ENCODE results near the gene LRRC42. TPM values are rescaled to one million over a fixed set of nuclear protein-coding genes. Genes with fewer than 3 reads are reported as not detected.

Gene LRRC42
- total RNA-seq, 1 experiment from 2014 or later = 38.1 TPM

DNA sequence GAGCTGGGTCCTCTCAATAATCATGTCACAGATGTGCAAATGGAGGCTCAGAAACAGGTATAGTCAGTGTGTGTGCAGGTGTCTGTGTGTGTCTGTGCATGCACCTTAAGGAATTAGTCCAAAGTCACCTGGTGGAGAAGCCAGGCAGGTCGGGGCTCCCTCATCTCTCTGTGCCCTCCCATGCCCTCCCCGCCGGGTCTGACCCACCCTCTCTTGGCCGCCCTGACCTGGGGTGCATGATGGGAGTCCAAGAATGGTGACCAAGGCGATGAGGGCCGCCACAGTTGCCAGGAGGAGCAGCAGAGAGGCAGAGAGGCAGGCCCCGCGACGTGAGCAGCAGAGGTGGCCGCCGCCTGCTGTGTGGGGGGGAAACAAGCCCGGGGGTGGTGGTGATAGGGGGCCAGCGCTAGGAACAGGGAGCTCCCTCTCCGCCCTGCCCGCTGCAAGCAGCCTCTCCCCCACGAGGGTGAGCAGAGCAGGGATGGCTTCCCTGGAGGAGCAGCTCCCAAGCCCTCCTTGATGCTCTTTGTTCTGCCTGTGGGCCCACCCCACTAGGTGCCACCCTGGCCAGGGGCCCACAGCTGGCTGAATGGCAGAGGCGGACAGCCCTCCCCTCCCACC is 68.0 kb downstream of the LRRC42 start (continued):
- TF ChIP-seq, protein P1, sequence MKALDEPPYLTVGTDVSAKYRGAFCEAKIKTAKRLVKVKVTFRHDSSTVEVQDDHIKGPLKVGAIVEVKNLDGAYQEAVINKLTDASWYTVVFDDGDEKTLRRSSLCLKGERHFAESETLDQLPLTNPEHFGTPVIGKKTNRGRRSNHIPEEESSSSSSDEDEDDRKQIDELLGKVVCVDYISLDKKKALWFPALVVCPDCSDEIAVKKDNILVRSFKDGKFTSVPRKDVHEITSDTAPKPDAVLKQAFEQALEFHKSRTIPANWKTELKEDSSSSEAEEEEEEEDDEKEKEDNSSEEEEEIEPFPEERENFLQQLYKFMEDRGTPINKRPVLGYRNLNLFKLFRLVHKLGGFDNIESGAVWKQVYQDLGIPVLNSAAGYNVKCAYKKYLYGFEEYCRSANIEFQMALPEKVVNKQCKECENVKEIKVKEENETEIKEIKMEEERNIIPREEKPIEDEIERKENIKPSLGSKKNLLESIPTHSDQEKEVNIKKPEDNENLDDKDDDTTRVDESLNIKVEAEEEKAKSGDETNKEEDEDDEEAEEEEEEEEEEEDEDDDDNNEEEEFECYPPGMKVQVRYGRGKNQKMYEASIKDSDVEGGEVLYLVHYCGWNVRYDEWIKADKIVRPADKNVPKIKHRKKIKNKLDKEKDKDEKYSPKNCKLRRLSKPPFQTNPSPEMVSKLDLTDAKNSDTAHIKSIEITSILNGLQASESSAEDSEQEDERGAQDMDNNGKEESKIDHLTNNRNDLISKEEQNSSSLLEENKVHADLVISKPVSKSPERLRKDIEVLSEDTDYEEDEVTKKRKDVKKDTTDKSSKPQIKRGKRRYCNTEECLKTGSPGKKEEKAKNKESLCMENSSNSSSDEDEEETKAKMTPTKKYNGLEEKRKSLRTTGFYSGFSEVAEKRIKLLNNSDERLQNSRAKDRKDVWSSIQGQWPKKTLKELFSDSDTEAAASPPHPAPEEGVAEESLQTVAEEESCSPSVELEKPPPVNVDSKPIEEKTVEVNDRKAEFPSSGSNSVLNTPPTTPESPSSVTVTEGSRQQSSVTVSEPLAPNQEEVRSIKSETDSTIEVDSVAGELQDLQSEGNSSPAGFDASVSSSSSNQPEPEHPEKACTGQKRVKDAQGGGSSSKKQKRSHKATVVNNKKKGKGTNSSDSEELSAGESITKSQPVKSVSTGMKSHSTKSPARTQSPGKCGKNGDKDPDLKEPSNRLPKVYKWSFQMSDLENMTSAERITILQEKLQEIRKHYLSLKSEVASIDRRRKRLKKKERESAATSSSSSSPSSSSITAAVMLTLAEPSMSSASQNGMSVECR (CRISPR knock-in tag; IDR thresholded peaks at IDR 0.05; ENCODE audit: borderline replicate concordance) = no peak
- TF ChIP-seq ZNF317 (CRISPR knock-in tag; IDR thresholded peaks at IDR 0.05; ENCODE audit: borderline replicate concordance, low read depth) = no peak
- TF ChIP-seq, protein P2, sequence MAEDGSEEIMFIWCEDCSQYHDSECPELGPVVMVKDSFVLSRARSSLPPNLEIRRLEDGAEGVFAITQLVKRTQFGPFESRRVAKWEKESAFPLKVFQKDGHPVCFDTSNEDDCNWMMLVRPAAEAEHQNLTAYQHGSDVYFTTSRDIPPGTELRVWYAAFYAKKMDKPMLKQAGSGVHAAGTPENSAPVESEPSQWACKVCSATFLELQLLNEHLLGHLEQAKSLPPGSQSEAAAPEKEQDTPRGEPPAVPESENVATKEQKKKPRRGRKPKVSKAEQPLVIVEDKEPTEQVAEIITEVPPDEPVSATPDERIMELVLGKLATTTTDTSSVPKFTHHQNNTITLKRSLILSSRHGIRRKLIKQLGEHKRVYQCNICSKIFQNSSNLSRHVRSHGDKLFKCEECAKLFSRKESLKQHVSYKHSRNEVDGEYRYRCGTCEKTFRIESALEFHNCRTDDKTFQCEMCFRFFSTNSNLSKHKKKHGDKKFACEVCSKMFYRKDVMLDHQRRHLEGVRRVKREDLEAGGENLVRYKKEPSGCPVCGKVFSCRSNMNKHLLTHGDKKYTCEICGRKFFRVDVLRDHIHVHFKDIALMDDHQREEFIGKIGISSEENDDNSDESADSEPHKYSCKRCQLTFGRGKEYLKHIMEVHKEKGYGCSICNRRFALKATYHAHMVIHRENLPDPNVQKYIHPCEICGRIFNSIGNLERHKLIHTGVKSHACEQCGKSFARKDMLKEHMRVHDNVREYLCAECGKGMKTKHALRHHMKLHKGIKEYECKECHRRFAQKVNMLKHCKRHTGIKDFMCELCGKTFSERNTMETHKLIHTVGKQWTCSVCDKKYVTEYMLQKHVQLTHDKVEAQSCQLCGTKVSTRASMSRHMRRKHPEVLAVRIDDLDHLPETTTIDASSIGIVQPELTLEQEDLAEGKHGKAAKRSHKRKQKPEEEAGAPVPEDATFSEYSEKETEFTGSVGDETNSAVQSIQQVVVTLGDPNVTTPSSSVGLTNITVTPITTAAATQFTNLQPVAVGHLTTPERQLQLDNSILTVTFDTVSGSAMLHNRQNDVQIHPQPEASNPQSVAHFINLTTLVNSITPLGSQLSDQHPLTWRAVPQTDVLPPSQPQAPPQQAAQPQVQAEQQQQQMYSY (CRISPR knock-in tag; IDR thresholded peaks at IDR 0.05) = no peak
- no peak for TF ChIP-seq ZNF416 (CRISPR knock-in tag; IDR thresholded peaks at IDR 0.05)
- TF ChIP-seq NFYB (CRISPR knock-in tag; conservative IDR thresholded peaks at IDR 0.05; ENCODE audit: low read depth) = no peak
- TF ChIP-seq, protein P3, sequence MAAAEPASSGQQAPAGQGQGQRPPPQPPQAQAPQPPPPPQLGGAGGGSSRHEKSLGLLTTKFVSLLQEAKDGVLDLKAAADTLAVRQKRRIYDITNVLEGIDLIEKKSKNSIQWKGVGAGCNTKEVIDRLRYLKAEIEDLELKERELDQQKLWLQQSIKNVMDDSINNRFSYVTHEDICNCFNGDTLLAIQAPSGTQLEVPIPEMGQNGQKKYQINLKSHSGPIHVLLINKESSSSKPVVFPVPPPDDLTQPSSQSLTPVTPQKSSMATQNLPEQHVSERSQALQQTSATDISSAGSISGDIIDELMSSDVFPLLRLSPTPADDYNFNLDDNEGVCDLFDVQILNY (CRISPR knock-in tag; IDR thresholded peaks at IDR 0.05) = no peak
- no peak for TF ChIP-seq PREB (CRISPR knock-in tag; IDR thresholded peaks at IDR 0.05; ENCODE audit: borderline replicate concordance)
- TF ChIP-seq, protein P4, sequence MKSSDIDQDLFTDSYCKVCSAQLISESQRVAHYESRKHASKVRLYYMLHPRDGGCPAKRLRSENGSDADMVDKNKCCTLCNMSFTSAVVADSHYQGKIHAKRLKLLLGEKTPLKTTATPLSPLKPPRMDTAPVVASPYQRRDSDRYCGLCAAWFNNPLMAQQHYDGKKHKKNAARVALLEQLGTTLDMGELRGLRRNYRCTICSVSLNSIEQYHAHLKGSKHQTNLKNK (CRISPR knock-in tag; IDR thresholded peaks at IDR 0.05) = no peak
- TF ChIP-seq SMAD4 (CRISPR knock-in tag; IDR thresholded peaks at IDR 0.05) = no peak
- no peak for TF ChIP-seq E2F1 (CRISPR knock-in tag; IDR thresholded peaks at IDR 0.05)
- TF ChIP-seq ETV6 (CRISPR knock-in tag; IDR thresholded peaks at IDR 0.05) = no peak
- TF ChIP-seq GTF2I (CRISPR knock-in tag; conservative IDR thresholded peaks at IDR 0.05) = no peak
- no peak for TF ChIP-seq TP53 (CRISPR knock-in tag; IDR thresholded peaks at IDR 0.05)
- TF ChIP-seq ZNF425 (CRISPR knock-in tag; conservative IDR thresholded peaks at IDR 0.05) = no peak
- no peak for TF ChIP-seq ZNF138 (CRISPR knock-in tag; conservative IDR thresholded peaks at IDR 0.05)
- no peak for TF ChIP-seq RORB (CRISPR knock-in tag; IDR thresholded peaks at IDR 0.05)
